HG03103 (cell line): ENCODE data around the gene NDST1.

Experiments used
- ATAC-seq: cut with Tn5 transposase; IDR thresholded peaks from one replicate; pipeline ENCODE4 v1.9.1; 2021; ENCODE audit warnings: low read depth; ENCODE audit not compliant: unreplicated experiment

Gene NDST1

DNA sequence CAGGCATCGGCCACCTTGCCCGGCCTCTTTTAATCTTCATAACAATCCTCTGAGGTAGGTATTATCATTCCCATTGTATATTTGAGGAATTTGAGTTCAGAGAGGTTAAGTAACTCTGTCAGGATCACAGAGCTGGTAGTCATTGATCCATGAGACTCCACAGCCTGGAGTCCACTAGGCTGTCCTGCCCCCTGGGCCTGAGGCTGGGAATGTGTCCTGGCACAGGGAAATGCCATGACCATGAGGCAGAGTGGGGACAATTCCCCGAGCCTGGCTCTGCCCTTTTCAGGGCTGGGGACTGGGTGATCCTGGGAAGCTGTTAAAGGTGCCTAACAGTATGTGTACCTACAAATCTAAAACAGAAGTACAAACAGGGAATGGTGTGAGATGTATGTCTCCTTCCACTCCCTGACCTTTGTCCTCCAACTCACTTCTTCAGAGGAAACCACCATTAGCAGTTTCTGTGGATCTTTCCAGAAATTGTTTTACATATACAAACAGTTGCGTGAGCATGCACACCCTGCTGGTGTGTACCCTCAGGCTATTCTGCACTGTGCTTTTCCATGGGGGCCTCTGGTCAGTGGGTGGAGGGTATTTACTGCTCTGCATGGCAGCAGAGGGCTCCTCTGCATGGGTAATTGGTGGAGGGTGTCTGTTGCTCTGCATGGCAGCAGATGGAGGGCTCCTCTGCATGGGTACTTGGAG is 53.8 kb downstream of the NDST1 start:
- no peak for ATAC-seq

DNA sequence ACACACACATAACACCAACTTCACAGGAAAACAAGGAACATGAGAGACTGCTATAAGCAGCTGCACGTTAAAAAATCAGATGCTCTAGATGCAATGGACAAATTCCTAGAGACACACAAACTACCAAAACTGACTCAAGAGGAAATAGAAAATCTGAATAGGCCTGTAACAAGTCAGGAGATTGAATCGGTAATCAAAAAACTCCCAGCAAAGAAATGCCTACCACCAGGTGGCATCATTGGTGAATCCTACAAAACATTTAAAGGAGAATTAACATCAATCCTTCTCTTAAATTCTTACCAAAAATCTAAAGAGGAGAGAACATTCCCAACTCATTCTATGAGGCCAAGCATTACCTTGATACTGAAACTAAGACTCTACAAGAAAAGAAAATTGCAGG is 54.9 kb downstream of the NDST1 start:
- ATAC-seq = no peak

DNA sequence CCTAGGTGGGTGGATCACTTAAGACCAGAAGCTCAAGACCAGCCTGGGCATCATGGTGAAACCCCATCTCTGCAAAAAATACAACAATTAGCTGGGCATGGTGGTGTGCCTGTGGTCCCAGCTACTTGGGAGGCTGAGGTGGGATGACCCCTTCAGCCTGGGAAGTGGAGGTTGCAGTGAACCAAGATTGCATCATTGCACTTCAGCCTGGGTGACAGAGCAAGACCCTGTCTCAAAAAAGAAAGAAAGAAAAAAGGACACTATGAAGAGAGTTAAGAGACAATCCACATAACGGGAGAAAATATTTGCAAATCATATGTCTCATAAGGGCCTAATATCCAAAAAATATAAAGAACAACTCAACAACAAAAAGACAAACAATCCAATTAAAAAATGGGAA is 57.9 kb downstream of the NDST1 start:
- no peak for ATAC-seq

DNA sequence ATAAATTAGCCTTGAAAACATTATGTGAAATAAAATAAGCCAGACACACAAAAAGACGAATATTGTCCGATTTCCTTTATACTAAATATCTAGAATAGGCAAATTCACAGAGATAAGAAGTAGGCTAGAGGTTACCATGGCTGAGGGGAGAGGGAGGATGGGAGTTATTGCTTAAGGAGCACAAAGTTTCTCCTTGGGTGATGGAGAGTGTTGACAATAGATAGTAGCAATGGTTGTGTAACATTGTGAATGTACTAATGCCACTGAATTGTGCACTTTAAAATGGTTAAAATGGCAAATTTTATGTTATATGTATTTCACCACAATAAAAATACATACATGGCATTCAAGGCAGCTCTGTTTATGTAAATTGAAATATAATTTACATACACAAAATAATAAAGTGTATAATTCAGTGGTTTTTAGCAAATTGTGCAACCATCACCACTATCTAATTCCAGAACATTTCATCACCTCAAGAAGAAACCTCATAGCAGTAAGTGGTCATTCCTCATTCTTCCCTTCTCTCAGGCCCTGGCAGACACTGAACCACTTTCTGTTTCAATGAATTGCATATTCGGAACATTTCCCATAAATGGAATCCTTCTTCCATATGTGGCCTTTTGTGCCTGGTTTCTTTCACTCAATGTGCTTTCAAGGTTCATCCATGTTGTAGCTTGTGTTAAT is 59.2 kb downstream of the NDST1 start:
- ATAC-seq = no peak

DNA sequence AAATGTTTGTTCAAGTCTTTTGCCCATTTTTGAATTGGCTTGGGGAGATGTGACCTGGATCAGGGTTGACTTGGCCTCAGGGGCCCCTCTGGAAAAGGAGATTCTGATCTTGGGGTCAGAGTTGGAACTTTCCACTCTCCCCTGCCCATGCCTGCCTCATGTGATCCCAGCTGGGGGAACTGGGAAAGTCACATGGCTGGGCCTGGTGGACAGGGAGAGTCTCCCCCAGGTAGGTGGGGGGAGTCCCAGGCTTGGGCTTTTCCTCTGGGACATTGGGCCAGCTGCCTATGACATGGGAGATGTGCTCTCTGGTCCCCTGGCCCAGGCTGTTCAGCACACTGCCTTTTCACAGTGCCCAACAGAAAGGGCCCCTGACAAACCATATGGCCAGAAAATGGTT is 60.7 kb downstream of the NDST1 start:
- ATAC-seq = no peak

DNA sequence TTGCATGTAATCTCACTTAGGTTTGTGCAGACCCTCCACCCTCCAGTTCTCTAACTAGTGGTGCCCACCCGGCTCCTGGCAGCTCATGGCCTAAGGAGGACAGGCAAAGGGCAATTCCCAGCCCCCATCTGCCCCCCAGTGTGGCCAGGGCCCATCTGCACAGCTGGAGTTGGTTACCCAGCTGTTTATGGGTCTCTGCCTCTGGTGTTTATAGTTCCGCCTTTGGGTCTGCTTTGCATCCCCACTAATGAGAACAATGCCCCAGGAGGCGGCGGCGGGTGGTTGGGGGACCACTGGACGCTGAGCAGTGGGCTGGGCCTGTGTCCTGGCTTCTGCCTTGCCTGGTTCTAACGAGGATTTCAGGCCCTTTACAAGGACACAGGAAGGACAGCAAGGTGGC is 62.4 kb downstream of the NDST1 start:
- no peak for ATAC-seq

DNA sequence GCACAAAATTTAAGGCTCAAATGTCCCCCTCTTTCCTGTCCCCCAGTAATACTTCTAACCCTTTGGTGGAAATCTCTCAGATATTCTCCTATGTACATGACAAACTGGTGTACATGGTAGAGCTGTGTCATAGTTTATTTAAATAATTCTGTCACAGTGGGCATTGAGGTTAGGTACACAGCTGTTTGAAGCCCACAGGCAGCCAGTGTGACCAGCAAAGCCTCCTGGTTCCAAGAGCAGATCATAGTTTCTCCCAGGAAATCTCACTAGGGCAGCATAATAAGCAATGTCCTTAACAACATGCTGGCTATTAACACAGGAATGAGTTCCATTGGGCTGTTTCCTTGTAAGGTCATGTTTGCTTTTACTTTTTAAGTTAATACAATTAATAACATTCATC is 63.9 kb downstream of the NDST1 start:
- ATAC-seq = no peak

DNA sequence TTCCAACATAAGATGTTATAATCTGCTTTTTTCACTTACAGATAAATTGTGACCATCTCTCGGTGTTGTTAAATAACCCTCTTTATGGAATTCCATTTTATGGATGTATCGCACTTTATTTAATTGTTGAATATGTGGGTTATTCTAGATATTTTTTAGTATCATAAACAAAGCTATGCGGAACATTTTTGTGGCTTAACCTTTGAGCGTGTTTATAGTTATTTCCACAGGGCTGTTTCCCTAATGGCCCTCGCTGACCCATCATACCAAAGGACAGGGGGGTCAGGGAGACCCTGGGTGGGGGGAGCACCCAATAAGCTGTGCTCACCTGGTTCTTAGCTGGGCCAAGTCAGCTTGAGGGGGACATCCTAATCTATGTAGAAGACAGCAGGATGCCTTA is 65.3 kb downstream of the NDST1 start:
- ATAC-seq = no peak

DNA sequence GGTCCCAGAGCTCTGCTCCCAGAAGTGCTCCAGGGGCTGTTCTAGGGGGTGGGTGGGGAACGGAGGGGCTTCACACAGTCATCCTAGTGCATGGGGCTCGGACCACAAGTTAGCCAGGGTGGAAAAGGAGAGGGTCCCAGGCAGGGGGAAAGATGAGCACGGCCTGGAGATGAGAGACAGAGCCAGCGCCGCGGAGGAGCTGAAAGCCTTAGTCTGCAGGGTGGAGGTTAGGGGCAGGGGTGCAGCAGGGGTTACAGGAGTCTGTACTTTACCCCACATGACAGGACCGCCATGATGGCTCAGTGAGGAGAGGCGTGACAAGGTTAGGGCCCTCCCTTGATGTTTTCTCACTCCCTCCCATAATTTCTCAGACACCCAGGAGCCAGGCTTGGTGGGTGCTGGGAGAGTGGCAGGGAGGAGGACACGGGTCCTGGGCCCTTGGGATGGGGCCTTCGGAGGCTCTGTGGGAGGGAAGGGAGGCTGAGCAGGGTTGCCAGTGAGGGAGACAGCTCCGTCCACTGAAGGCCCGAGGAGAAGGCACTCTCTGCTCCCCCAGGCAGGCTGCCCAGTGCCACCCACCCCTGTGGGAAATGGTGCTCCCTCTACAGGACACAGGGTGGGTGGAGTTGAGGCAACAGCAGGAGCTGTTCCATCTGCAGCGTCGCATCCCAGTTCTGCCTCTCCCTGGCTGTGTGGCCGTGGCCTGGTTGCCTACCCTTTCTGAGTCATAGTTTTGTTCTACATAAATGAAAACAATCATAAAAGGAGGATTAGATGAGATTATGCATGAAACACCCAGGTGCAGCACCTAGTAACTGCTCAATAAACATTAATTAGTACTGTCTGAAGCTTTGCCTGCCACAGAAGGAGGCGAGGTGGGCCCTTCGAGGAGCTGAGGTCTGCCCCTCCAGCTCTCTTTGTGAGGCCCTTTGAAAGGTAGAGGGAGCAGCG is 66.2 kb downstream of the NDST1 start:
- ATAC-seq = no peak

DNA sequence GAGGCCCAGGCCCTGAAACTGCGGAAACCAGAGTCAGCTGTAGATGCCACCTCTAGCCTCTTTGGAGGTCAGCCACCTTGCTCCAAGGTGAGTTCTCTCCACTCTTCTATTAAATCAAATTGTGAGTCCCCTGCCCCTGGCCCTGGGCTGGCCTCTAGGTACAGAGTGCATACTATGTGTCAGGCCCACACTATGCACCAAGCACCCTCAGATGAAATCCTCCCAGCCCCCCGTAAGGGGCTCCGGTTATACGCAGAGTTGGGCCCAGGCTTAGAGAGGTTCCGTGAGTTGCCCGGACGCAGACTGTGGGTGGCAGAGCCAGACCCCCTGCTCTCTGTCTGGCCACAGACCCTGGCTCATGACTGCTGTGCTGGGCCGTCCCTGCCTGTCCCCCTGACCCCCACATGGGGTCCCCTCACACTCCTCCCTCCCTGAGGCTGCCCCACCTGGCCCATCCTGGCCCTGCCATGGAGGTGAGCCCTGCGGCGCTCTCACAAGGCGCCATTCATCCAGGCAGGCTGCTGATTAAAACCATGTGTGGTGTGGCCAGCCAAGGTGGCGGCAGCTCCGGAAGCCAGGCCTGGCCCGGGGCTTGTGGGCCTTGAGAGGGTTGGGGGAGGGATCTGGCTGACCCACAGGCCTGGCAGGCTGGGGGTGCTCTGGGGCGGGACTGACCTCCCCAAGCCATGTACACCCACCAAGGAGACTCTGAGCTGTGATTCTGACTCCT is 67.1 kb downstream of the NDST1 start:
- no peak for ATAC-seq

DNA sequence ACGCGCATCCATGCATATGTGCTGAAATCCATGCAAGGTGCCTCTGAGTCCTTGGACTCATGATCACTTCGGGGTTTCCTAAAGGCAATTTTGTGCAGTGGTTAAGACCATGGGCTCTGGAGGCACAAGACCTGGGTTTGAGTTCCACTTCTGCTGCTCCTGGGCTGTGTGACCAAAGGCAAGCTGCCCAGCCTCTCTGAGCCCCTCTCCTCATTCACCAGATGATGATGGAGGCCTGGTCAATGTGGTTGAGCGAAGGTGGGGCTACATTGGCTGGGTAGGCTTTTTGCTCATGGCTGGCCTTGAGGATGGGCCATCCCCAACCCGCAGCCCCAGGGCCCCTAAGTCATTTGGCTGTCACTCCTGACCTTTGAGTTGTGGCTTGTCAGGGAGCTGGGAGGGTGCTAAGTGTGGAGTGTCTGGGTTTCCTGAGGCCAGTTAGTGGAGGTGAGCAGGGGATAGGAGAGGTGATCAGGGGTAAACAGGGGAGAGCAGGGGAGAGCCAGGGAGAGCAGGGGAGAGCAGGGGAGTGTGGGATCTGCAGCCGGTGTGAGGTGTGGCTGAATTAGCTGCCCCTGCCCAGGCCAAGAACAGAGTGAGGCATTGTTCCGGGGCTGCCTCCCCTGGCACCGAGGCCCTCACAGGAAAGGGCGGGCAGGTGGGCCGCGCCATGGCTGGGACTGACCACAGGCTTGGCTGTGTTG is 68.0 kb downstream of the NDST1 start:
- ATAC-seq = no peak

DNA sequence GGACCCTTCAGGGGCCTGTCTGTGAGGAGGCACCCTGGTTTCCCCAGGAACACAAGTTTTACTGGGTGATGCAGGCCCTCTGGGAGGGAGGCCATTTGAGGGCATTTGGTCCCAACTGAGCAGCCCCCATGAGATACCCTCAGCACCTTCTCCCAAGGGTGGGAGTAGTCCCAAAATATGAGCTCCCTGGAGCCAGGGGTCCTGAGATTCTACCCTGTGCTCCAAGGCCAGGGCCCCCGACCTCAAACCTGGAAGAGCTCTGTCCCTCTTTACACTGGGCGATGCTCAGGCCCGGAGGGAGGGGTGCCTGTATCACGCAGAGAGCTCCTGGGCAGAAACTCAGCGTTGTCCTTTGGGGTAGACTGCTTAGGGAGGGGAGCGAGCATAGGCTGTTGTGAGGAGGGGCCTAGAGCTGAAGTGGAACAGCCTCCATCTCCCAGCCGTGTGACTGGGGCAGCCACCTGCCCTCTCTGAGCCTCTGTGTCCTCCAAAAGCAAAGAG is 68.6 kb downstream of the NDST1 start:
- no peak for ATAC-seq

DNA sequence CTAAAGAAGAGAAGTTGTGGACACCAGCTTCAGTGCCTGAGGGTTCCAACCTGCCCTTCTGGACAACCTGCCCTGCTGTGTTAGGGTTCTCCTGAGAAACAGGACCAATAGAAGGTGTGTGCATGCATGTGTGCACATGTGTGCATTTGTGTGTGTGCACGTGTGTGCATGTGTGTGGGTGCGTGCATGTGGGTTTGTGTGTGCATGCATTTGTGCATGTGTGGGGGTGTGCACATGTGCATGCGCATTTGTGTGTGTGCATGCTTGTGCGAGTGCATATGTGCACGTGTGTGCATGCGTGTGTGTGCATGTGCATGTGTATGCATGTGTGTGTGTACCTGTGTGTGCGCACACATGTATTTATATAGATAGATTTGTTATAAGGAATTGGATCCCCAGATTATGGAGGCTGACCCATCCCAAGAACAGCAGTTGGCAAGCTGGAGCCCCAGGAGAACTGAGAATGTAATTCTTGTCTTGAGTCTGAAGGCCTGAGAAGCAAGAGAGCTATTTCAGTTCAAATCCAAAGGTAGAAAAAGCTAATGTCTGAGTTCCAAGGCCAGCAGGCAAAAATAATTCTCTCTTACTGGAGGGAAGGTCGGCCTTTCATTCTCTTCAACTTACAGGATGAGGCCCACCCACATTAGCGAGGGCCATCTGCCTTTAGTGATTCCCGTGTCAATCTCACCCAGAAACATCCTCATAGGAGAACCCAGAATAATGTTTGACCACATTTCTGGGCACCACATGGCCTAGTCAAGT is 69.6 kb downstream of the NDST1 start:
- no peak for ATAC-seq

DNA sequence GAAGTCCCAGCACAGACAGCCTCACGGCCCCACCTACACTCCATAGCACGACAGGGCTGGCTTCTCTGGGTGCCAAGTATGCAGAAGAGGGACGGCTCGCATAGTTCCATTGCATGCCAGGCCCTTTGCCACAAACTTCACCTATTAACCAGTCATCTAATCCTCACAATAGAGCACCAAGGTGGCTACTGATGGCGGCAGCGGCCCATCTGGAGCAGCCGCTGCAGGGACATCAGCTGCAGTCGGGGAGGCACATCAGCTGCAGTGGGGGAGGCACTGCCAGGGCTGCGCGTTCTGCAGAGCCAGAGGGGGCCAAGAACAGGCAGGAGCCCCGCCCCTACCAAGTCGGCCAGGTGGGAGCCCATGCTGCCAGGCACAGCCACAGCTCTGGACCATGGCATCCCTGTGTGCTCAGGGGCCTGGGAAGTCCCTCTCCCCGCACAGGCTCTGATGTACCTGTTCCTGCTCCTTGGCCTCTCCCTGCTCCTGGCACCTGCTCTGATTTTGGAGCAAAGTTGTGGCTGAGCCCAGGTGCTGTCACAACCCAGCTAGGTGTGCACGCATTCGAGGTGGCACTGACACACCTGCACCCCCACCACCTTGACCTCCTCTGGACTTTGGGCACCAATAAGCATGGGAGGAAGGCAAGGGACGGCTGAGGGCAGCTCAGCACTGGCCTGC is 71.0 kb downstream of the NDST1 start:
- ATAC-seq = no peak

DNA sequence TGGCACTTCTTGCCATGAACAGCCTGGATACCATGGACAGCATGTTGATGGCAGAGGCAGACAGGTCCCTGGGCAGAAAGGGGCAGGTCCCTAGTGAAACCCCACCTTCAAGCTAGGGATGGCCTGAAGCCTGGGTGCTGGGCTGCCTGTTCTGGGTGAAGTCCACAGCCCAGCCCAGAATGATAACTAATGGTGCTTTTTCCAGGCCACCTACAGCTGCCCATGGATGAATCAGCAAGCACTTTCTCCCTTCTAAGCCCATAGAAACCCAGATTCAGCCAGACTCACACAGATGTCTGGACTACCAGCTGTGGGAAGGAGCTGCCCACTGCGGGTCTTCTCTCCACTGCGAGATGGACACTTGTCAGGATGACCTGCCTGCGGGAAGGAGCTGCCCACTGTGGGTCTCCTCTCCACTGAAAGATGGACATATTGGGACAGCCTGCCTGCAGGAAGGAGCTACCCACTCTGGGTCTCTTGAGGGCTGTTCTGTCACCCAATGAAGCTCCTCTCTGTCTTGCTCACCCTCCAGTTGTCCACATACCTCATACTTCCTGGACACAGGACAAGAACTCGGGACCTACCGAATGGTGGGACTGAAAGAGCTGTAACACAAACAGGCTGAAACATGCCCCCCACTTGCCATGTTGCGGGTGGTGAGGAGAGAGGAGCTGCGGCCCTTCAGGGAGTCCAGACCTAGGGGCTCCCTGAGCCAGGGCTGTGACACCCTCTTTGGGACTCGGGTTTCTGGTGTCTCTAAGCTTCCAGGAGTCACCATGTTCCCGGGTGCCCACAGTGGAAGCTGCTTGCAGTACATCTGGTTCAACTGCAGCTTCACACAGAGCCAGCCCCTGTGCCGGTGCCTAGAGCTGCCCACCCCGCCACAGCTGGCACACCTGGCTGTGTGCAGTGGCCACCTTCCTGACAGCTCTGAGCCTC is 71.8 kb downstream of the NDST1 start:
- no peak for ATAC-seq

DNA sequence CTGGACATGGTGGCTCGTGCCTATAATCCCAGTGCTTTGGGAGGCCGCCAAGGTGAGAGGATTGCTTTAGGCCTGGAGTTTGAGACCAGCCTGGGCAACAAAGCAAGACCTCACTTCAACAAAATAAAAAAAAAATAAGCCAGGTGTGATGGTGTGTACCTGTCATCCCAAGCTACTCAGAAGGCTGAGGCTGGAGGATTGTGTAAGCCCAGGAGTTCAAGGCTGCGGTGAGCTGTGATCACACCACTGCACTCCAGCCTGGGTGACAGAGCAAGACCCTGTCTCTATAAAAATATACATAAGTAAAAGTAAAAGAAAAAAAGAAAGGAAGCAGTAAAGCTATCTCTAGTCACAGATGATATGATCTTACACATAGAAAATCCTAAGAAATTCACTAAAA is 73.0 kb downstream of the NDST1 start:
- ATAC-seq = no peak

DNA sequence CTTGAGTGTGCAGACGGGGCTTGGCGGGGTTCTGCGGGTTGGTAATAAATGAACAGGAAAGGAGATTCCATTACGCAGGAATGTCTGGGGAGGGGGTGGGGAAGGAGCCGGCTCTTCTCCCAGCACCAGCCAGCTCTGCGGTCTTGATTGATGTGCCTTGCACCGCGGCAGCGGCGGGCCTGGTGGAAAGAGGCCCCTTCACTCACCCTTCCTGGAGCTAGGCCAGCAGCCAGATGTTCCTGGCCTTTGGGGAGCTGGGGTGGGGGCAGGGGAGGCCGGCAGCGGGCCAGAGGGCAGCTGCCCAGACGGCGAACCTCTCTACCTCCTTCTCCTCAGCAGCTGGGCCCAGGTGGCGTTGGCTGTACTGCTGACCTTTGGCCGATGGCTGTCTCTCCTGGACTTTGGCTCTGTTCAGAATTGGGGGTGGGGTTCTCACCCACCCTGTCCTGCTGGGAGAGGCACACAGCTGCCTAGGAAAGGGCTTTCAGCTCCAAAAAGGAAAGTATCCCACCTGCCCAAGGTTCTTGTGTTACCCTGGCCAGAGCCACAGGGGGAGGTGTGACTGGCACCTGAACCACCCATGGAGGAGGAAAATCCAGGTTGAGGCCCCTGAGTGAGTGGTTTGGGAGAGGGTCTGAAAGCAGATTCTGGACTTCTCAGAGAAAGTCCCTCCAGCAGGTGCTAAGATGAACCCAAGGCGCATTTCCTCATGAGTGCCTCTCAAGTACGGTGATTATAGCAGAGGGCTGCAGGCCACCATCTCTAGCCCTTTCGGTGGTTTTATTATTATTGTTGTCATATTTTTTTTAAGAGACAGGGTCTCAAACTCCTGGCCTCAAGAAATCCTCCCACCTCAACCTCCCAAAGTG is 74.5 kb downstream of the NDST1 start:
- no peak for ATAC-seq
